ENCODE results near the gene ARVCF. TPM values are rescaled to one million over a fixed set of nuclear protein-coding genes. Genes with fewer than 3 reads are reported as not detected.

The ARVCF gene
- total and polyA plus RNA-seq, 9 of the 15 experiments (the other 6 are each of a cell fraction or from before 2014, with no cell fraction given): 0.03 to 97.4 (median 15.6) TPM

DNA sequence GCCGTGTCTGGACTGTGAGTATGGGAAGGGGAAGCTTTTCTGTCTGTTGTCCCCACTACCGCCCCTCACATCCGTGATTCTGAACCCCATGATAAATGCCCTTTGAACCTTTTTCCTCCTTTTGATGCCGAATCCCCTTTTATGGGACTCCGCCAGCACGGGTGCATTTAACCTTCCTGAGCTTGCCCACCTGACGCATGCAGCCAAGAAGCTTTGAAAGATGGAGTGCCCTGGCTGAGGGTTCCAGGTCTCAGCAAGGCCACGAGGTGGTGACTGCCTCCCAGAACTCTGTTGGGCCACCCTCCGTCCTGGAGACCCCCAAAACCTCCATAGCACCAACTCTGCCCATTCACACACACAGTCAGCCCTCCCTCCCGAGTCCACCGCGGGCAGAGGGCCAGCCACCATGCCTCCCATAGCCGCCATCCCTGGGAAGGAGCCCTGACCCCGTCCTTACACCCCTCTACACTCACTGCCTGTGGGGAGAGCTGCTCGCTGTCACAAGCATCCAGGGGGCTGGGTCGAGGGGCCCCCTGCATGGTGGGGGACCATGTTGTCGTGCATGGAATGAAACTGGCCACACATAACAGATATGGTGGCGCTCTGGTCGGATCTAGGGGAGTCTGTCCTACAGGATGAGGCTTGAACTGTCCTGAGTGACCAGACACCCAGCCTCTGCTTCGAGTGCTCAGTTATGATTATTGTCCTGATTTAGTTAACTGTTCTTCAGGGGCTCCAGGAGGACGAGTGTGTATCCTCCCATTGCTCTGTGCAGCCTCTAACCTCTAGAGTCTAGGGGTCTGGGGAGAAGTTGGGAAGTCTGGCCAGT, 75.9 kb downstream of the ARVCF start (continued):
- TF ChIP-seq, protein P1, sequence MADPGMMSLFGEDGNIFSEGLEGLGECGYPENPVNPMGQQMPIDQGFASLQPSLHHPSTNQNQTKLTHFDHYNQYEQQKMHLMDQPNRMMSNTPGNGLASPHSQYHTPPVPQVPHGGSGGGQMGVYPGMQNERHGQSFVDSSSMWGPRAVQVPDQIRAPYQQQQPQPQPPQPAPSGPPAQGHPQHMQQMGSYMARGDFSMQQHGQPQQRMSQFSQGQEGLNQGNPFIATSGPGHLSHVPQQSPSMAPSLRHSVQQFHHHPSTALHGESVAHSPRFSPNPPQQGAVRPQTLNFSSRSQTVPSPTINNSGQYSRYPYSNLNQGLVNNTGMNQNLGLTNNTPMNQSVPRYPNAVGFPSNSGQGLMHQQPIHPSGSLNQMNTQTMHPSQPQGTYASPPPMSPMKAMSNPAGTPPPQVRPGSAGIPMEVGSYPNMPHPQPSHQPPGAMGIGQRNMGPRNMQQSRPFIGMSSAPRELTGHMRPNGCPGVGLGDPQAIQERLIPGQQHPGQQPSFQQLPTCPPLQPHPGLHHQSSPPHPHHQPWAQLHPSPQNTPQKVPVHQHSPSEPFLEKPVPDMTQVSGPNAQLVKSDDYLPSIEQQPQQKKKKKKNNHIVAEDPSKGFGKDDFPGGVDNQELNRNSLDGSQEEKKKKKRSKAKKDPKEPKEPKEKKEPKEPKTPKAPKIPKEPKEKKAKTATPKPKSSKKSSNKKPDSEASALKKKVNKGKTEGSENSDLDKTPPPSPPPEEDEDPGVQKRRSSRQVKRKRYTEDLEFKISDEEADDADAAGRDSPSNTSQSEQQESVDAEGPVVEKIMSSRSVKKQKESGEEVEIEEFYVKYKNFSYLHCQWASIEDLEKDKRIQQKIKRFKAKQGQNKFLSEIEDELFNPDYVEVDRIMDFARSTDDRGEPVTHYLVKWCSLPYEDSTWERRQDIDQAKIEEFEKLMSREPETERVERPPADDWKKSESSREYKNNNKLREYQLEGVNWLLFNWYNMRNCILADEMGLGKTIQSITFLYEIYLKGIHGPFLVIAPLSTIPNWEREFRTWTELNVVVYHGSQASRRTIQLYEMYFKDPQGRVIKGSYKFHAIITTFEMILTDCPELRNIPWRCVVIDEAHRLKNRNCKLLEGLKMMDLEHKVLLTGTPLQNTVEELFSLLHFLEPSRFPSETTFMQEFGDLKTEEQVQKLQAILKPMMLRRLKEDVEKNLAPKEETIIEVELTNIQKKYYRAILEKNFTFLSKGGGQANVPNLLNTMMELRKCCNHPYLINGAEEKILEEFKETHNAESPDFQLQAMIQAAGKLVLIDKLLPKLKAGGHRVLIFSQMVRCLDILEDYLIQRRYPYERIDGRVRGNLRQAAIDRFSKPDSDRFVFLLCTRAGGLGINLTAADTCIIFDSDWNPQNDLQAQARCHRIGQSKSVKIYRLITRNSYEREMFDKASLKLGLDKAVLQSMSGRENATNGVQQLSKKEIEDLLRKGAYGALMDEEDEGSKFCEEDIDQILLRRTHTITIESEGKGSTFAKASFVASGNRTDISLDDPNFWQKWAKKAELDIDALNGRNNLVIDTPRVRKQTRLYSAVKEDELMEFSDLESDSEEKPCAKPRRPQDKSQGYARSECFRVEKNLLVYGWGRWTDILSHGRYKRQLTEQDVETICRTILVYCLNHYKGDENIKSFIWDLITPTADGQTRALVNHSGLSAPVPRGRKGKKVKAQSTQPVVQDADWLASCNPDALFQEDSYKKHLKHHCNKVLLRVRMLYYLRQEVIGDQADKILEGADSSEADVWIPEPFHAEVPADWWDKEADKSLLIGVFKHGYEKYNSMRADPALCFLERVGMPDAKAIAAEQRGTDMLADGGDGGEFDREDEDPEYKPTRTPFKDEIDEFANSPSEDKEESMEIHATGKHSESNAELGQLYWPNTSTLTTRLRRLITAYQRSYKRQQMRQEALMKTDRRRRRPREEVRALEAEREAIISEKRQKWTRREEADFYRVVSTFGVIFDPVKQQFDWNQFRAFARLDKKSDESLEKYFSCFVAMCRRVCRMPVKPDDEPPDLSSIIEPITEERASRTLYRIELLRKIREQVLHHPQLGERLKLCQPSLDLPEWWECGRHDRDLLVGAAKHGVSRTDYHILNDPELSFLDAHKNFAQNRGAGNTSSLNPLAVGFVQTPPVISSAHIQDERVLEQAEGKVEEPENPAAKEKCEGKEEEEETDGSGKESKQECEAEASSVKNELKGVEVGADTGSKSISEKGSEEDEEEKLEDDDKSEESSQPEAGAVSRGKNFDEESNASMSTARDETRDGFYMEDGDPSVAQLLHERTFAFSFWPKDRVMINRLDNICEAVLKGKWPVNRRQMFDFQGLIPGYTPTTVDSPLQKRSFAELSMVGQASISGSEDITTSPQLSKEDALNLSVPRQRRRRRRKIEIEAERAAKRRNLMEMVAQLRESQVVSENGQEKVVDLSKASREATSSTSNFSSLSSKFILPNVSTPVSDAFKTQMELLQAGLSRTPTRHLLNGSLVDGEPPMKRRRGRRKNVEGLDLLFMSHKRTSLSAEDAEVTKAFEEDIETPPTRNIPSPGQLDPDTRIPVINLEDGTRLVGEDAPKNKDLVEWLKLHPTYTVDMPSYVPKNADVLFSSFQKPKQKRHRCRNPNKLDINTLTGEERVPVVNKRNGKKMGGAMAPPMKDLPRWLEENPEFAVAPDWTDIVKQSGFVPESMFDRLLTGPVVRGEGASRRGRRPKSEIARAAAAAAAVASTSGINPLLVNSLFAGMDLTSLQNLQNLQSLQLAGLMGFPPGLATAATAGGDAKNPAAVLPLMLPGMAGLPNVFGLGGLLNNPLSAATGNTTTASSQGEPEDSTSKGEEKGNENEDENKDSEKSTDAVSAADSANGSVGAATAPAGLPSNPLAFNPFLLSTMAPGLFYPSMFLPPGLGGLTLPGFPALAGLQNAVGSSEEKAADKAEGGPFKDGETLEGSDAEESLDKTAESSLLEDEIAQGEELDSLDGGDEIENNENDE (IDR thresholded peaks at IDR 0.05; ENCODE audit: low read depth, low read length): peak; percentile 46
- TF ChIP-seq ZBTB17 (CRISPR knock-in tag; IDR thresholded peaks at IDR 0.05): peak; percentile 52; the same call in 1 of the 2 replicates
- 0 out of 2 replicates have a peak, but pooled peaks have one; percentile 38 for TF ChIP-seq E2F3 (CRISPR knock-in tag; IDR thresholded peaks at IDR 0.05)
- TF ChIP-seq KDM5B (IDR thresholded peaks at IDR 0.05; ENCODE audit: insufficient replicate concordance, low read depth, low read length): peak; percentile 78
- no peak for TF ChIP-seq ZNF551 (CRISPR knock-in tag; IDR thresholded peaks at IDR 0.05)
- TF ChIP-seq HDAC8 (tag; IDR thresholded peaks at IDR 0.05): peak; percentile 67; the same call in 1 of the 2 replicates
- peak in 1 of 2 experiments; percentile 6; a peak in 2 of 4 replicates for TF ChIP-seq SRF (CRISPR knock-in tag; IDR thresholded peaks at IDR 0.05)
- TF ChIP-seq HSF4 (CRISPR knock-in tag; IDR thresholded peaks at IDR 0.05; ENCODE audit: borderline replicate concordance): 0 out of 2 replicates have a peak, but pooled peaks have one; percentile 54
- TF ChIP-seq XRCC5 (IDR thresholded peaks at IDR 0.05; ENCODE audit: low read depth, low read length): 0 out of 2 replicates have a peak, but pooled peaks have one; percentile 47

Measured in K562 (cell line).